HG03196 (cell line): ENCODE data around the gene CLMN.
"Not testable (repeated sequence)": the region's sequence is repeated elsewhere in the genome, so short reads cannot be mapped to it uniquely, and the experiment has no call there.

Source experiments
- ATAC-seq: cut with Tn5 transposase; IDR thresholded peaks from one replicate; pipeline ENCODE4 v1.9.1; 2021; ENCODE audit not compliant: unreplicated experiment

CLMN gene

DNA sequence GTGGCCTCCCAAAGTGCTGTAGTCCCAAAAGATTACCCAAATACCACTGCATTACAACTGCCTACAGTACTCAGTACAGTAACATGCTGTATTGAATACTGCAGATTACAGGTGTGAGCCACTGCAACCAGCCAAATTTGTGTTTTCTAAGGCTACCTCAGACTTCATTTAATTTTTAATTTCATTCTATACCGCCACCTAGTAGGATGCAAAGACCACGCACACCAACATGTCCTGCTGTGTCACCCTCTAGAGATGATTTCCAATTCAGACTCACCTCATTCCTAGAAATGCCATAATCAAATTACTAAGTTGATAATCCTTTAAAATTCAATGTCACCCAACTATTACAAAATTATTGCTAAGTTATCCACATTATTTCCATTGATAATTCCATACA is 177.5 kb downstream of the CLMN start:
- ATAC-seq = no peak

- no peak for ATAC-seq
These were observed 178.0 kb downstream of the CLMN start for GRCh38 chr14:95141684-95142083.

GRCh38 chr14:95140060-95140858 is 179.4 kb downstream of the CLMN start:
- no peak for ATAC-seq

DNA sequence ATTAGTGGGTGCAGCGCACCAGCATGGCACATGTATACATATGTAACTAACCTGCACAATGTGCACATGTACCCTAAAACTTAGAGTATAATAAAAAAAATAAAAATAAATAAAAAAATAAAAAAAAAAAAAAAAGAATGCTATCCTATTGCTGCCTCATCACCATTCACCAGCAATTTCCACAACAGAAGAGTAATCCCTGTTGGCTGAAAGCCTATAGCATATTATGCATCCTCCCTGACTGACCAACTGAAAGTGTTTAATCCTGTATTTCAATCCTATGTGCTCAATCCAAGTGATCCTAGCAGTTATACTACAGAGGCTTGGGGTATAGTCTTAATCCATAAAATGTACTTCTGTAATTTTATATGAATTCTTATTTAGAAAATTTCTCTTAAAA is 180.8 kb downstream of the CLMN start:
- no peak for ATAC-seq

- not testable (repeated sequence) for ATAC-seq
These were observed 181.3 kb downstream of the CLMN start for GRCh38 chr14:95138455-95138854.

DNA sequence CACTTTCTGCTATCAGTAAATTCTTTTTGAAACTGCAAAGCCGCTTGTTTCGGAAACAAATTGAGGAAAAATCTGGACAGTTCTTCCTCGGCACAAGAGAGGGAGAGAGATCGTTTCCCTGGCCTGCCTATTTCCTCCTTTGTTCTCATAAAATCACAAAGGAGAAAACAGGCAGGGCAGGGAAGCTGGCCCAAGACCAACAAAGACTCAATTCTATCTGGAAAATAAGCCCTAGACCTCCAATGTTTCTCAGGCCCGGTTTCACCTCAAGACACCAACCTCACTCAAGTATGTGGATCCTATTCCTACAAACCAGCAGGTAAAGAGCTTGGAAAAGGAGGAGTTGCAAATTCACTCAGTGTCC is 181.9 kb downstream of the CLMN start:
- ATAC-seq = no peak

GRCh38 chr14:95137164-95137803 is 182.4 kb downstream of the CLMN start:
- ATAC-seq = no peak

GRCh38 chr14:95136631-95137030 is 183.1 kb downstream of the CLMN start:
- ATAC-seq = no peak

DNA sequence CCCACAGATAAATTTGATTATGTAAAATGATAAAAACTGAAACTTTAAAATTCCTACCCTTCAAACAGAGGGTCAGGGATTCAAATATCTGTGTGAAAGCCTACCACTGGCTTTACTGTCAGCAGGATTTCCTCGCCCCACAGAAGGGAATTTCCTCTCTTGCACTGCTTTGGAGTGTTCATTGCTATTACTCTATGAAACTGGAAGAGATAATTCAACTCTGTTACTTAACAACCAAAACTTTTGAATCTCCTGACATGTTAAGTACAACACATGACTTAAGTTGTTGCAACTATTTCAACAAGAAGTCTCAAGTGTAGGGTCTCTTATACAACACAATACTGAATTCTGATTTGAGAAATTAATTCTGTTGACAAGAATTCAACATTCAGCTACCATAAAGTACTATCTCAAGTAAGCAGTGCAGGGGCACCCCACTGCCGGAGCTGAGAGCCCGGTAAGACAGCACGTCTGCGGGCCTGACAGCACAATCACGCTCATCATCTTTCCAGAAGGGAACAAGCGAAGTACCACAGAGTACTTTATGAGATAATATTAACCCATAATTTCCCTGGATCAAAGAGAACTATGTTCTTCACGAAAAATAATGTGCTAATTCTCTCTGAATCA is 185.3 kb downstream of the CLMN start:
- no peak for ATAC-seq

DNA sequence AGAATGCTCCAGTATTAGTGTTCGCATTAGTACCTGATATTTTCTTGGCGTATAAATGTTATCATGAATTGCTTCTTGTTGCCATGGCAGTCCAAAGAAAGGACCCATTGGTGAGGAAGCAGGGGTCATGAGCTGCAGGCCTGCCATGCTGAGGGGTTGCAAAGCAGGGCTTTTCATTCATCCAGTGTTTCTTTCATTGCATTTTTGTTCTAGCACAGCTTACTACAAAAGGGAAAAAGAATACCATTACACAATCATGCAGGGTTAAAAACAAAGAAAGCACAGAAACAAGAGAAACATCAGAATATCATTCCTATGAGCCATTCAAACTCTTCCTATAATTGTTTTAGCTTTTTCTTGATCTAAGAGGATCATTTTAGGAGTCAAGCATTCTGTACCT is 186.4 kb downstream of the CLMN start:
- ATAC-seq = no peak

- ATAC-seq = no peak
These were observed 186.9 kb downstream of the CLMN start for GRCh38 chr14:95132760-95133159.
